Measurements from ENCODE around the gene BUB1.
"Not testable (repeated sequence)": the region's sequence is repeated elsewhere in the genome, so short reads cannot be mapped to it uniquely, and the experiment has no call there.

The BUB1 gene

GRCh38 chr2:110589677-110590330, 88.1 kb downstream of the BUB1 start:
- not testable (repeated sequence) for DNase-seq

GRCh38 chr2:110588520-110588919, 89.3 kb downstream of the BUB1 start:
- DNase-seq, result not testable (repeated sequence)
